Measurements from ENCODE around the gene TUBAL3.

GRCh38 chr10:5441106-5441505 is 36.5 kb upstream of the TUBAL3 start:
- TF ChIP-seq CTCF (IDR thresholded peaks at IDR 0.05) (no peak), POLR2AphosphoS5 (IDR thresholded peaks at IDR 0.05; ENCODE audit: low read depth, low read length) (no peak), REST (IDR thresholded peaks at IDR 0.05; ENCODE audit: insufficient read depth in 1 of 2, low read depth in 2 of 2, low read length in 1 of 2) (no peak), SIN3A (IDR thresholded peaks at IDR 0.05; ENCODE audit: borderline replicate concordance, insufficient read depth, low read depth, low read length) (no peak)

All from Panc1 (cell line).